CD4-positive, alpha-beta T cell treated with Interleukin-2 at 100 ng/mL for 4 hours (primary cell): Measurements from ENCODE around the gene CDH13.

Experiments
- DNase-seq: peaks from one replicate; pipeline ENCODE4 v3.0.0-alpha.2; 2020; ENCODE audit warnings: low spot score

The CDH13 gene

GRCh38 chr16:82628711-82629110 is 1.9 kb downstream of the CDH13 start:
- no peak for DNase-seq

DNA sequence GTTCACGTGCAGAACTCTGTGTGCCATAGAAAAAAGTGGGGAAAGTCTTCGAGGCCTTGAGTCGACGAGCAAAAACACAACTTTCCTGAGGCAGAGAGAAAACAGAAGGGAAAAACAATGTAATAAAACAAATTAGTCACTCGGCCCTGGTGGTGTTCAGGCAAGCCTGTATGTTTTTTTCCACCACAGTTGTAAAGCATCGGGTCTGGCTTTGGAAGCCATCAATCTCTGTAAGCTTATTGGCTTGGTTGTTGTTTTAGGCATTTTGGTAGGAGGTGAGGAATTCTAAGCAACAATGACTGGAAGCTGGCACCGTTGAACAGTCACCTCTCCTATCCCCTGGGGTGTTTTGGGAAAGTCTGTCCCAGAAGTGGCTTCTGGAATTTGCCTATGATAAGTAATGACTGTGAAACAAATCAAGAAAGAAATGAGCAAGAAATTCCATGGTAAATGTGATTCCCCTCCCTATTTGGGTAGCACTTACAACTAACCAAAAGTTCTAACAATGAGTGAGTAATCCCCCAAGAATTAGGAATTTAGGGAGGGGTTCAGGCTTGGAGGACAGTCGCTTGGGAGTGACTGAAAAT is 2.8 kb downstream of the CDH13 start:
- no peak for DNase-seq

GRCh38 chr16:82630219-82630618 is 3.5 kb downstream of the CDH13 start:
- no peak for DNase-seq

DNA sequence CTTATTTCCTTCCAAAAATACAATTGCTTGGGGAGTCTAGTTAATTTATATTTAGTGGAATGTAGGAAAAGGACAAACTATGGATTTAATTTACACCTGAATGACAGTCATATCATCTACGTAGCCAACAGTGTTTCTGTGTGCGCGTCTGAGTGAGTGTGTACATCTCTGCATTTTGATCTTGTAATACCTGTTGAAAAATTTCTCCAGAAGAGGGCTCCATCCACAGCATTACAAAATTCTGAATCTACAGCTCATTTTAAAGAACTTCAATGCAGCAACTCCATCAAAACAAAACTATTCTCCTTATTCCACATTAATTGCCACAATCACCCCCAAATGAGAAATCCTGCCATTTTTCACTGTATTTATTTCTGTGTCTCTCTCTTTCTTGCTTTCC is 3.9 kb downstream of the CDH13 start:
- DNase-seq, result no peak

DNA sequence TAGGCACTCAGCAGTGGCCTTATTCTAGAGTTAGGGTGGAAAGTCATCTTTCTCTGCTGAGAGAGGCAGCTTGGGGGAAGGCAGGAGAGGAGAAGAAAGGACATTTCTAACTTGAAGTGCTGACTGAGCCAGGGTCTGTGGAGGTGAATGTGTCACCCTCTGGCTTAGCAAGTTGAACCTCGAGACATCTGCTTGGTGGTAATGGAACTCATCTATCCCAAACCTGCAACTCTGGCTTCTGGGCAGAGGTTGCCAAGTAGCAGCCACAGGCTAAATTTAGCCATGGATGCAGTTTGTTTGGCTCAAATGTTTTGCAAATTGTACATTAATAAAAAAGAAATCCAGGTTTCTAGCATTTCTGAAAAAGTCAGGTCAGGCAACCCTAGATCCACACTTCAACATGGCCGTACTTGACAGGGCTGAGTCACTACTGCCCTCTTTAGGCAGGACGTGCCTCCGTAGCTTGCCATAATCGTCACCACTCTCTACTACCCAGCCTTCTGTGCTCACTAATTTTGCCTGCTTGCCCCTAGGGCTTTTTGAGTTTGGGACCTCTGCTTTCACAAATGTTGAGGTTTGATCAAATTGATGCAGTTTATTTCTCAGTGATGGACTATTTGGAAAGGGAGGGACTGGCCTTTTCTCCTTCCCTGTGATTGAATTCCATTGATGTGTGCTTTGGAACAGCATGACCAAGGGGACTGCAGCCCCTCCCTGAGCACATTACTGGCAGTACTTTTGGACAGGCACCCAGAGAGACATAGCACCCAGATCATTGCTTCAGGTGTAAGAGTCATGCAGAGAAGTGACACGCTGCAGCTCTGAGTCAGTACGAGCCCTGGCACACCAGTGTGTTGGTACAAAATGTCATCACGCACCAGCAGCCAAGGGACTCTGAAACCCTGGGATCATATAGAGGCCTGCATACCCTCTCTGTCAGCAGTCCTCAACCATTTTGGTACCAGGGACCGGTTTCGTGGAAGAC is 5.2 kb downstream of the CDH13 start:
- no peak for DNase-seq

GRCh38 chr16:82633964-82634600 is 7.3 kb downstream of the CDH13 start:
- no peak for DNase-seq

GRCh38 chr16:82634955-82635610 is 8.3 kb downstream of the CDH13 start:
- no peak for DNase-seq

DNA sequence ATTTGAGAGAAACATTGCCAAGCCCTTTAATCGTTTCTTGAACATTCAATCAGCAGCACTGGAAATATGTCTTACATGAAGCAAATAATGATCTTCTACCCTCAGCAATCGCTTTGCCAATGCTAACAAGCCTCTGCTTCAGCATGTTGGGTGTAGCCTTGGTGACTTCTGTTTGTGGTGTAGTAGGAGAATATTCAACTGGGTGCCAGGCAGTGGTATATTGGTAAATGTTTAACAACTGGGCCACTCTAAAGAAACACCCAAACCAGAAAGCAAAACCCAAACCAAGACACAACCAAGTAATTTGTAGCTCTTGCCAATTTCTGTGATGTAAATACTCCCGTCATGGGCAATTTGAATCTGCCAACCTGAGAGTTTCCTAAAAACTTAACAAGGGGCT is 9.7 kb downstream of the CDH13 start:
- DNase-seq, result no peak

DNA sequence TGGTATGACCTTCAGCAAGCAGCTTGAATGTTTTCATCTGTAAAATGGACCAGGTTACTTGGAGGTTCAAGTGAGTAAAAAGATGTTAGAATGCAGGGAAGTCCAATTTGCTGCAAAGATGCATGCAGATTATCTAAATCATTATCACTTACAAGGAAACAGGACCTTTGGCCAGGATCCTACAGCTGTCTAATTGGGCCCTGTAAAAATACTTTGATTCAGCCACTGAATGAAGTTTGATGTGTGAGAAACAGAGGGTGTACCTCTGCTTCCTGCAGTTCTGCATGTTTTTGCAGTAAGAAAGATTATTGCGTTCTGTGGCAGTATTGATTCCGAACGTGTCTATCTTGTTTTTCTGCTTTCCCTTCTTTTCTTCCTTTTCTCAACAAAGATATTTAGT is 10.2 kb downstream of the CDH13 start:
- no peak for DNase-seq

DNA sequence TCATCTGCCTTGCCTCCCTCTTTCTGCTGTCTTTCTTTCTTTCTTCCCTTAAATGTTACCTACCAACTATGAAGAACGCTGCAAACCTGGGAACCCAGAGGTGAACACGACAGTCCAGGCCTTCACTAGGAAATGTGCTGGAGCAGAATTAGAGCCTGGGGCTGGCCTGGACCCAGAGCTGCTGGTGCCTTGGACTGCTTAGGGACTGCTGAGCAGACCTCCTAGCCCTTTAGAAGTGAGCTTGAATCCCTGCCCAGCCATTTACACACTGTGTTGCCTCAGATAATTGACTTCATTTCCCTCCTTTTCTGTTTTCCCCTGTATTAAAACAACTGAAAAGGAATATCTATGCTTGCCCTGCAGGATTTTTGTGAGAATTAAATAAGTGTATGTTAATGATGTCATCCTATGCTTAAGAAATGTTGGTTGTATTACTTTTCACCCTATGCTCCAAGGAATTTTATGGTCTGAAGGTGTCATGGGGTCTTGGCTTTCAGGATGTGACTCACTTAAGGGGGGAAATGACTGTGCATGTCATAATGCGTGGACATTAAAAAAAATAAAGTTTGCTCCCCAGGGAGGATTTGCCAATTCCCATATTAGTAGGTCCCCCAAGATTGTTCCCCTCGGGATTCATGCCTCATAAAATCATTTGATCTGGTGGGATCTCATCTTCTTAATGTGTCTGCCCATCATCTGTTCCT is 11.5 kb downstream of the CDH13 start:
- DNase-seq, result no peak

DNA sequence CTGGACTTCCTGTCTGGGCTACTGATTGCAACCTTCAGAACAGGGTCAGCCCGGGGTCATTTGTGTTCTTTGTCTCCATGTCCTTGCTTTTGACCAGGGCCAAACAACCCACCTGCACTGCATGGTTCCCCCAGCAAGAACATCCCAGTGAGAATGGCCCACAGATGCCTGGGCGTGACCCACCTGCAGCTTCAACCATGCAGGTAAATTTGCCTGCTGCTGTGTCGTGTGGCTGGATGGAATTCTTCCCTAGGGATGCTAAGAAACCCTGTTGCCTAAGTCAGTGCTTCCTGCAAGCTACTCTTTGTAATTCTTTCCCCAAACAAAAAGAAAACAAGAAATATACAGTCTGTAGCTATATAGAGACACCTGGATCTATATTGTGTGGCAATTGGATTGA is 12.5 kb downstream of the CDH13 start:
- no peak for DNase-seq

DNA sequence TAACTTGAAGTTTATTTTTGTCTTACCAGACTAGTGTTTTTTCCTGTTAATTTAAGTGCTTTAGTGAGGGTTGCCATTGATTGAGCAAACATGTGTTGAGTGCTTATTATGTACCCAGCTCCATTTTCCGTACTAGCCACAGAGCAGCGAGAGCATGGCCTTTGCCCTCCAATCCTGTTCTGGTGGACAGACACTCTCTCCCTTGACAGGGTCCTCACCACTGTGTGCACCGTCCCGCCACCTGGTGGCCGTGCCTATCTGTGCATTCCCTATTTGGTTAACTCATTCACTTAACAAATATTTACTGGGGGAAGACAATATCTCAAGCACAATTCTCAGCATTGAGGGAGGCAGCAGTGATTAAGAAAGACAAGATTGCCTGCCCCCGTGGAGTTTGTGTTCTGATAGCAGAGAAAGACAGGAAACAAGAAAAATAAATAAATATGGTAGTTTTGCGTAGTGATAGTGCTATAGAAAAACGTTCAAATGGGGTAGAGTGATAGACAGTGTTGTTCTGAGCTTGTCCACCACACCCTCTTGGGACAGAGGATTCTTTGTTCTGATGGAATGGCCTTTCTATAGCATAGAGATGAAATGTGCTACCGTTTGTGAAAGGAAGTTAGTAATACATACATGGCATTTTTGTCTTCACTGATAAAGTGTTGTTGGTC is 13.0 kb downstream of the CDH13 start:
- peak; percentile 50 for DNase-seq

DNA sequence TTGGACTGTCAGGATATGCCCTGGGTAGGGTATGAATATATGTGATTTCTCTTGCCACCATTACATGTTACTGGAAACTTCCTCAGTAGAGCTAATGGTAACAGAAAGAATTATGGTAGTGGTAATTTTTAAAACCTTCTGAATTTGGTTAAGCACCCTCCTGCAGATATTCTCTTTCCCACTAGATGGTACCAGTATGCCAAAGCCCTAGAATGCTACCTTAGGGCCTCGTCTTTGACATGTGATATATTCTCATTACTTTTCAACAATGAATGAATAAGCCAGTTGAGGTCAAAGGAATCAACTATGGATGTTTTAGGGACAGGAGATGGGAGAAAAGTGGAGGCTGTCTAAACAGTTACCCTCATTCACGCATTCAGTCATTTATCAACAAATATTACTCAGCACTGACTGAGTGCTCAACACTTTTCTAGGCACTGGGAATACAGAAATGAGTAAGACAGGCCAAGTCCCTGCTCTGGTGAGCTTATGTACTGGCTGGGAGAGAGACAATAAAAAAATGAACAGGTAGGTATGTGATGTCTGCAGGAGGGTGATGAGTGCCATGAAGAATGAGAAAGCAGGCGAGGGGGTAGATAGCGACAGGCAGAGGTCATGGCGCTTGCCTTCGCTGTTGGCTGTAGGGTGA is 14.7 kb downstream of the CDH13 start:
- peak; percentile 42 for DNase-seq

DNA sequence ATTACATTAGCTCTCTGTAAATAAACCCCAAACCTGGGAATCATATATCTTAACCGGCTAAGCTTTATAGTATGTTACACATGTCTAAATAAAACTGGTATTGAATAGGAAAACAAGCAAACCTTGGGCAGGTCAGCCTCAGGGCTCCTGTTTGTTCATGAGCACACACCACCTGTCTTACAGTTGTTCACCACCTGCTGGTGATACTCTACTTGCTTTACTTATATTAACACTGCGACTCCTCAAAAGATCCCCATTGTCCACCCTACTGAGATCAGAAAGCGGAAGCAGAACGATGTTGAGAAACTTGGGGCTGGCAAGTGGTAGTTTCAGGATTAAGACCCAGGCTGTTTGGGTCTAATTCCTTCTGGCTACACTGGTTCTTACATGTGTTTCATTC is 16.4 kb downstream of the CDH13 start:
- no peak for DNase-seq

- DNase-seq, result no peak
Measured at GRCh38 chr16:82643936-82644630, 17.3 kb downstream of the CDH13 start.

DNA sequence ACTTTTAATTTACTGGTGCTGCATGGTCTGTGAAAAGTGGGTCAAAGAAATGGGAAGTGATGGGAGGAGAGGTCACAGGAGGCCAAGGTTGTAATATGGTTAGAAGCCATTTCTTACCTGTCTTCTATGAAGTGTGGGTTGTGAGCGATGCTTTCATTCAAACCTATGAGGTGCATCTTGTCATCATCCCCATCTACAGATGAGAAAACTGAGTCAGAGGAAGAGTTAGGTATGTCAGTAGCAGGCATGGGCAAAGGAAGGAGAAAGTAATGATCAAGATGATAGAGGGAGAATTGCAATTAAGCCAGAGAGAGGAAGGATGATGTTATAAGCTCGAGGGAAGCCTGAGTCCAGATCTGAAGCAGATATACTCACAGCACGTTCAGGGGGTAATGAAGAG is 19.7 kb downstream of the CDH13 start:
- DNase-seq, result no peak

- no peak for DNase-seq
Measured at GRCh38 chr16:82649766-82650165, 23.0 kb downstream of the CDH13 start.

GRCh38 chr16:82650804-82651203 is 24.0 kb downstream of the CDH13 start:
- peak; percentile 28 for DNase-seq

- peak; percentile 24 for DNase-seq
Measured at GRCh38 chr16:82651921-82652601, 25.3 kb downstream of the CDH13 start.

DNA sequence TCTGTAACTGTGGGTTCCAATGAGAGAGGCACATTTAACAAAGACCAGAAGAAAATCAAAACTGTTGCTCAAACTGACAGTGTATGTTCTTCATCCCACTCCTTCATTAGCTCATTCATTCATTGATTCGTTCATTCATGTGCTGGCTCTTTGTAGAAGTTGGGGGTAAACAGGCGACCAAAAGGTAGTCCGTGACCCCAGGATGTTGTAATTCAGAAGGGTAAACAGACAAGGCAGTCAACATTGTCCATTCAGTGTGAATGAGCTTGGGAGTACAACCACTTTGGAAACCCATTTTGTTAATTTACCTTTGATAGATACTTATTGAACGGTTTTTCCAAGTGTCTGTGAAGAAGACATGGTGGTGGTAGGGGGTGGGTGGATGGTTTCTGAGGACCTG is 26.1 kb downstream of the CDH13 start:
- DNase-seq, result no peak
